MM.1S (cell line): Measurements from ENCODE around the gene KAT5.

Experiments
- EZH2 ChIP-seq: fragments of 300-600 bp; sonication (generic); optimal IDR thresholded peaks from 2 replicates; pipeline ENCODE3; 2017; ENCODE audit warnings: low read depth, mild to moderate bottlenecking, antibody characterized with exemption, low read length, mixed read lengths
- TF ChIP-seq, protein P1 (sequence below): fragments of 300-600 bp; sonication (generic); IDR thresholded peaks from 2 replicates; pipeline ENCODE4 v1.5.1; 2016; ENCODE audit warnings: antibody characterized with exemption, low read length, mixed read lengths

DNA sequence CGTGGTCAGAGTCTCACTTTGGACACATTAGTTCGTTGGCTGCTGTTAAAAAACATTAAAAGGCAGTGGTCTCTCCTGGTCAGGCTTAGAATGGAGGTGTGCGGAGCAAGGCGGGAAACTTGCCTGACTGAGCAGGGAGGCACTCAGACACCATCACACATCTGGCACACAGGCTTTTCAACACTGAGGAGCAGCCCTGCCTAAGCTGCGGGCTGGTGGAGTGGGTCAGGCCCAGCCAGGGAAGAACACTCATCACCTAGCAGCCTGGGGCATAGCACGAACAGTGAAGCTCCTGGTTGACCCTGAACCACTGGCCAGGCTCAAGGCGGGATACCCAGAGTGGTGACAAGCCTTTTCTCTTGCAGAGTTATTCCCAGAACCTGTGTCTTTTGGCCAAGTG, 4.2 kb downstream of the KAT5 start:
- TF ChIP-seq, protein P1, sequence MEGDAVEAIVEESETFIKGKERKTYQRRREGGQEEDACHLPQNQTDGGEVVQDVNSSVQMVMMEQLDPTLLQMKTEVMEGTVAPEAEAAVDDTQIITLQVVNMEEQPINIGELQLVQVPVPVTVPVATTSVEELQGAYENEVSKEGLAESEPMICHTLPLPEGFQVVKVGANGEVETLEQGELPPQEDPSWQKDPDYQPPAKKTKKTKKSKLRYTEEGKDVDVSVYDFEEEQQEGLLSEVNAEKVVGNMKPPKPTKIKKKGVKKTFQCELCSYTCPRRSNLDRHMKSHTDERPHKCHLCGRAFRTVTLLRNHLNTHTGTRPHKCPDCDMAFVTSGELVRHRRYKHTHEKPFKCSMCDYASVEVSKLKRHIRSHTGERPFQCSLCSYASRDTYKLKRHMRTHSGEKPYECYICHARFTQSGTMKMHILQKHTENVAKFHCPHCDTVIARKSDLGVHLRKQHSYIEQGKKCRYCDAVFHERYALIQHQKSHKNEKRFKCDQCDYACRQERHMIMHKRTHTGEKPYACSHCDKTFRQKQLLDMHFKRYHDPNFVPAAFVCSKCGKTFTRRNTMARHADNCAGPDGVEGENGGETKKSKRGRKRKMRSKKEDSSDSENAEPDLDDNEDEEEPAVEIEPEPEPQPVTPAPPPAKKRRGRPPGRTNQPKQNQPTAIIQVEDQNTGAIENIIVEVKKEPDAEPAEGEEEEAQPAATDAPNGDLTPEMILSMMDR, result no peak
- no peak for TF ChIP-seq EZH2
